ENCODE measurements around the gene ASB2.

ASB2 gene, protein sequence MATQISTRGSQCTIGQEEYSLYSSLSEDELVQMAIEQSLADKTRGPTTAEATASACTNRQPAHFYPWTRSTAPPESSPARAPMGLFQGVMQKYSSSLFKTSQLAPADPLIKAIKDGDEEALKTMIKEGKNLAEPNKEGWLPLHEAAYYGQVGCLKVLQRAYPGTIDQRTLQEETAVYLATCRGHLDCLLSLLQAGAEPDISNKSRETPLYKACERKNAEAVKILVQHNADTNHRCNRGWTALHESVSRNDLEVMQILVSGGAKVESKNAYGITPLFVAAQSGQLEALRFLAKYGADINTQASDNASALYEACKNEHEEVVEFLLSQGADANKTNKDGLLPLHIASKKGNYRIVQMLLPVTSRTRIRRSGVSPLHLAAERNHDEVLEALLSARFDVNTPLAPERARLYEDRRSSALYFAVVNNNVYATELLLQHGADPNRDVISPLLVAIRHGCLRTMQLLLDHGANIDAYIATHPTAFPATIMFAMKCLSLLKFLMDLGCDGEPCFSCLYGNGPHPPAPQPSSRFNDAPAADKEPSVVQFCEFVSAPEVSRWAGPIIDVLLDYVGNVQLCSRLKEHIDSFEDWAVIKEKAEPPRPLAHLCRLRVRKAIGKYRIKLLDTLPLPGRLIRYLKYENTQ

DNA sequence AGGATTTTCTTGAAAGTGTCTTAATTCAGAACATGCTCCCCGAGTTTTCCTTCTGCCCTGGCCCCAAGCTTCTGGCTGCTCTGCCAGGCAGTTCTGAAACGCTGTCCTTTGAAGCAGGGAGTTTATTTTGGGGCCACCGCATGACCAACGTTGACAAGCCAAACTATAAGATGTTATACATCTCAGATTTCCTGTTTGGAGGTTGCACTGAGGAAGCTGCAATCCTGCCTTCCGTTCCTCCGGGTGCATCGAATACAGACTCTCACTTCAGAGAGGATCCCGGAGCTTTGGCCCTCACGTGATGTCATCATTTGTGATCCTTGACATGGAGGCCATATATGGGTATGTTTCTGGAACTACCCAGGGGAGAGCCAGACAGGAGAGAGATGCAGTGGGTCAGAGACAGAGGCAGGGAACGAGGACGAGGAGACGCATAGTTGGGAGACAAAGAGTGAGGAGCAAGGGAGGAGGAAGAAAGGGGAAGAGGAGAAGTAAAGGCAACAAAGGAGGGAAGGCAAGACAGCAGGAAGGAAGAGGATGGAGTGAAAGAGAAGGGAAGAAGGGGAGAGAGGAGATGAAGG, at the start of gene ASB2:
Gene ASB2 (minus strand): TSS at position 94 of the 581 bp plus-strand sequence. CDS start 12,031 bp downstream, outside the sequence.
- DNase-seq (ENCODE audit: low read depth in 2 of 2): no peak

DNA sequence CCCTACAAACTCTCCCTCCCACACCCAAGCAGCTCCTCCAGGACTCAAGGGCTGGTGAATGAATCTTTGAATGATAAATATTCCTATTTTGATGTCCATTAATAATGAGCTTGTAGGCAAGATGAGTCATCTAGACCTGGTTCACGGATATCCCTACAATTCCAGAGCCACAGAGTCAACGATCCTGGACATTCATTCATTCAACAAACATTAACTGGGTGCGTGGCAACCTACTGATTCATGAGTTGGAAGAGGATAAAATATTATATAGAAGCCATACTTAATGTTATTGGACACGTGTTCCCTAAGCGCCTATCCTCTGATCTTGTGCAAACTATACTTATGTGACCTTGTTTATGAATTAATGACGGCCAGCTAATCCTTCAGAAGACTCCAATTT, 49.4 kb upstream of the ASB2 start:
- DNase-seq (ENCODE audit: low read depth in 2 of 2): no peak

DNA sequence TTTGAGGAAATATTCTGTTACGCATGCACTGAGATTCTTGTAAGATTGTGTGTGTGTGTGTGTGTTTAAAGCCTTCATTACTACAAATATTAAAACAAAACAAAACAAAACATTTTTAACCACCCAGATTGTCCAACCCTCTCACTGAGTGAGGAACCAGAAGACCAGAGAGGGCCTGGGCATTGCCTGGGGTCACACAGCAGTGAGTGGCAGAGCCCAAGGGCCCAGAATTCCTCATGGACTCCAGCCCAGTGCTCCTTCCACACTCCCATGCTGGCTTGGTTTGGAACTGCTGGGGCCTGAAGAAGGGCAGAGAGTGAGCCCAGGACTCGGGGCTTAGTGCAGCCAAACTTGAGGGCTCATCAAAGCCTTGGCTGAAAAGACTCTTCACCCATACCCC, 48.2 kb upstream of the ASB2 start:
- no peak for DNase-seq (ENCODE audit: low read depth in 2 of 2)

DNA sequence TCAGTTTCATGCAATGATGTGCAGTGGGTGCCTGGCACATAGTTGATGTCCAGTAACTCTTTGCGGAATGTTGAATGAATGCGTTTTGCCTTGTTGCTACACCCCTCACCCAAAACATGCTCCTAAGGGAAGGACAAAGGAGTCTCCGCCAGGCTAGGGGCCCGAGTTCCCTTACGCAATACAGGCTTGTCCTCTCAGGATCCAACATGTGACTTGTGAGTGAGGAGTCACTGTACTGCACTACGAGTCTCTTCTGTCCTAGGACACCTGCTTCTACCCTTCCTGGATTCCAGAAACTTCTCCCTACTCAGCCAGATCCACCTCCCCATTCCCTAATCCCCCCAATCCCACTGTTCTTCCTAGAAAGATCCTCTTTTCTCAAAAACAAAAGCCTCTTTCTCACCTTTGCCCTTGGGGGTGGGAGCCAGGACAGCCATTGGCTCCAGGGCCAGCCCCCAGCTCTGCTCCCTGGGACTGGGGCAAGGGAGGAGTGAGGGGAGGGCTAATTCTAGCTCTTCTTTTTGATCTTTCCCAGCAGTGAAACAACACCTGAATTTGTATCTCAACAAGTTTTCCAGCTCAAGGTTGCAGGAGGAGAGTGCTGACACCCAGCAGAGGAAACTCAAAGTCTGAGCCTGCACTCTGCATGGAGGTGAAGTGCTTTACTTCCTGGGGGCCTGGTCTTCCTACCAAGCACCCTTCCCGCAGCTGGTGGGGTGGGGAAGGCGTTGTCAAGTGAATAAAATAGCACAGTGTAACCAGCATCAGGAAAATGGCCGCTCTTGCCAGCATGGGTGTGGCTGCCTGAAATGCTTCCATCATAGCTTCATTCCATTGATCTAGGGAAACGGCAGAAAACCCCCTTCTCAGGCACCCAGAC, 46.4 kb upstream of the ASB2 start:
- no peak for DNase-seq (ENCODE audit: low read depth in 2 of 2)

DNA sequence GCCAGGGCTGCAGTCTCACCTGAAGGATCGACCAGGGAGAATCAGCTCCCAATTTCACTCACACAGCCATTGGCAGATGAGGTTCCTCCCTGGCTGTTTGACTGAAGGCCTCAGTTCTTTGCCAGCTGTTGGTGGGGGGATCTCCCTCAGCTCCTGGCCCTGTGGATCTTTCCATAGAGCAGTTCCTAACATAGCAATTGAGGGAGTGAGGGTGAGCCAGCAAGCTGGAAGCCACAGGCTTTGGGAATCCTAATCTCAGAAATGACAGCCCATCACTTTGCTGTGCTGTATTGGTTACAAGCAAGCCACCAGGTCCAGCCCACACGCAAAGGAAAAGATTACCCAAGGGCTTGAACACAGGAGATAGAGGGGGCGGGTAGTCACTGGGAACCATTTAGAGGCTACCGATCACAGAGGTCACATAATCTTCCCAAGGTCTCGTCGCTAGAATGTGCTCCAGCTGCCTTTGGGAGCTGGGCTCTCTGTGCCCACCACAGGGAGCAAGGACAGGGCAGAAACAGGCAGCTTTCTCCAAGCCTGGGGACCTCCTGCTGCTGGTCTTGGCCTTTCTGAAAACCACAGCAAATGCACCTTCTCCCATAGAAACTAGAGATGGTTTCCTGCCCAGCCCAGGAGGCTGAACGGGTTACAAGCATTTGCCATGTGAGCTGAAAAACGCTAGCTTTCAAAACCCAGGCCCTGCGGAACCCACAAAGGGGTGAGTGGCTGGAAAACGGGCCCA, 45.2 kb upstream of the ASB2 start:
- DNase-seq (ENCODE audit: low read depth in 2 of 2): no peak

DNA sequence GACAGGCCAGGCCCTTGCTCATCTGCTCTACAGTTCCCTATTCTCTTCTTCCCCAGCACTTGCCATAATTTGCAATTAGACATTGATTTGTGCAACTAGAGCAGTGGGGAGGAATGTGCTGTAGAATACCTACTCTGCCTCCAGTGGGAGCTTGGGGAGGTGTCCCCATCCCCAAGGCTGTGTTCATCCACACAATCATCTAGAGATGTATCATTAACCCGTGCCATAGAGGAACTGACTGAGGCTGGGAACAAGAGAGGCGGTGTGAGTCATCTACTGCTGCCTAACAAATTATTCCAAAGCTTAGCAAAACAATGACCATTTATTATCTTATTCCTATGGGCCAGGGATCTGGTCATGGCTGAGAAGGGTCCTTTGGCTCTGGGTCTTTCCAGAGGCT, 44.6 kb upstream of the ASB2 start:
- no peak for DNase-seq (ENCODE audit: low read depth in 2 of 2)

DNA sequence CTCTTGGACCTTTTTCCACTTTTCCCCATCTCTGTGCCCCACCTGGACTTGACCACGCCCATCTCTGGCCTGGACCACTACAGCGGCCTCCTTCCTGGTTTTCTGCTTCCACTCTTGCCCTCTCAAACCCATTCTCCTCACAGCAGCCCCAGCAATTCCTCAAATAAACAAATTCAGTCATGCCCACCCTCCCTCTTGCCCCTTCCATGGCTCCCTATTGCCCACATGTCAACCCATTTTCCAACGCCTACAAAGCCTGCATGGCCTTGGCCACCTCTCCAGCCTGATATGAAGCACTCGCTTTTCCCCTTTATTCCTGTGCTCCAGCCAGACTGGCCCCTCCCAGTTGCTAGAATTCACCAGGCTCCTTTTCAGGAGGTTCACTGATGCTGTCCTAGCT, 43.9 kb upstream of the ASB2 start:
- no peak for DNase-seq (ENCODE audit: low read depth in 2 of 2)

DNA sequence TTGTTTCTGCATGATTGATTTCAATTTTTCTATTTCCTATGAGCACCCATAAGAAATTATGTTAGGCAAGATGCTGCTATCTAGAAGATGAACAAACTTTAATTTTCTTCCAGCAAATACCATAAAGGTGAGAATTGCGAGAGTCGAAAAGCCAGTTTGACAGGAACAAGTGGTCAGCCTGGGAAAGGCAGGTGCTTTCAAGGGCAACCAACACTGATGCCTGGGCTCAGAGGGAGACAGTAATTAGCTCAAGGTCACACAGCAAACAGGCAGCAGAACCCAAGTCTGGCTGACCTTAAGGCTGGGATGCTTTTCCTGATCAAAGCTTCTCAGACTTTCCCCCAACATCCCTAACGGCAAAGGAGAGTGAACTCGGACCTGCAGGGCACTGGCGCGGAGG, 43.0 kb upstream of the ASB2 start:
- DNase-seq (ENCODE audit: low read depth in 2 of 2): no peak

DNA sequence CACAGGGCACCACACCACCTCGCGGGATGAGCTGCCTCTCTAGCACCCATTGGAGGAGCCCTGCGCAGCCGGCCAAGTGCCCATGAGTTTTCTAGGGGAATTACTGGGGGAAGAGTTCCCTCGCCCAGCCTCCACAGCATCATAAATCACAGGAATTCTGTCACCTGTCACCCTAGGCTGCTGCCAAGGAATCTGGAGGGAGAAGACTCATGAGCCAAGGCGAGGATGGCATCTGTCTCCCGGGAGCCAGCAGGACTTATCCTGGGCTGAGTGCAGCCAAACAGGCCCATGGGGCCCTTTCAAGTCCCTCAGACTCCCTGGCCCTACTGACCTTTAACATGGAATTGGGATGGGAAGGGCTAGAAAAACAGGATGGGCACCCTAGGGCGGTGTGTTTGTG, 41.9 kb upstream of the ASB2 start:
- no peak for DNase-seq (ENCODE audit: low read depth in 2 of 2)

DNA sequence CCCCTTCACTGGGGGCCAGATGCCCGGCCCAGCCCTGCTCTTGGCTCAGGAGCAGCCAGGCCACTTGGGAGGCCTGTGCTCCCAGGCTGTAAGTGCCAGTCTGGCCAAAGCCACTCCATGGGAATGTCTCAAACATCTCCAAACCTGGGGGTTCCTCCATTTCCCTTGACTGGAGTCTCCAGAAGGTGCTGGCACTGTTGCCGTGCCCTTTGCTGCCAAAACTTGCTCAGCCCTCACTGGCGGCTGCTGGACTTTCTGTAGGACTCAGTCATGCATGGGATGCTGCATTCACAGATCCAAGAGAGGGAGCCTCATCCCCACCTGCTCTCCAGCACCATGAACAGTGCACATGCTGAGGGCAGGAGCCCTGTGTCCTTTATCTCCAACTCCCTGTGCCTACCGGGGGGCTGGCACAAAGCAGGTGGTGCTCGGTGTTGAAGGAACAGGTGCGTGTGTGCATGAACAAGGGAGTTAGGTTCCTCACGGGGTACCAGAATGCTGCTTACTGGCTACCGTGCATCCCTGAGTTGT, 40.1 kb upstream of the ASB2 start:
- DNase-seq (ENCODE audit: low read depth in 2 of 2): no peak

DNA sequence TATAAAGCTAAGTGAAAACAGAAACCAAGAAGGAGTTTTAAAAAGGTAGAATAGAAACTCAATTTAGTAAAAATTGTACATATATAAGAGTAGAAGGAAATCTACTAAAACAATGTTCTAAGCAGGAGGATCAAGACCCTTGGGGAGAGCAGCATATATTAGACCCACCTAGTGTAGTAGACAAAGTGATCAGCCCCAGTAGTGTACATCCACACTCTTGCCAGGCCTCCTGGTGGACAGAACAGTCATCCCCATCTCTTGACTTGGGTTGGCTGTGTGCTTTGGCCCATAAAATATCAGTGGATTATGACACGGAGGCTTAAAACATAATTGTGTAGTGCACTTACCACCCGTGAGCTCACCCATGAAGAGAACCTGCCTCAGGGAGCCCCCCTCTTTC, 38.9 kb upstream of the ASB2 start:
- no peak for DNase-seq (ENCODE audit: low read depth in 2 of 2)

DNA sequence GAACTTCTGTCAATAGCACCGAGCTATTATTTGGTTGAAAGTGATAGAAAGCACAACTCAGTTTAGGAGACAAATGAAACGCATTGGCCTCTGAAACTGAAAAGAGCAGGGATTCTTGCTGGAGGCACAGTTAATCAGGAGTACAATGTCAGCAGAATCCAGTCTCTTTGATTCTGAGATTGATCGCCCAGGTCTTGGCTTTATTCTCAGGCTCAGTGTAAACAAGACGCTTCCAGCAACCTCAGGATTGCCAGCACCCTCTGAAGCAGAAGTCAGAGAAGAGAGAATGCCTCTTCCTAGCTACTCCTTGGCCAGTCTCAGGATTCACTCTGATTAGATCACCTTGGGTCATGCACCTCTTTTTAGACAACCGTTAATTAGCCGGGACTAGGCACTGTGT, 38.0 kb upstream of the ASB2 start:
- no peak for DNase-seq (ENCODE audit: low read depth in 2 of 2)

DNA sequence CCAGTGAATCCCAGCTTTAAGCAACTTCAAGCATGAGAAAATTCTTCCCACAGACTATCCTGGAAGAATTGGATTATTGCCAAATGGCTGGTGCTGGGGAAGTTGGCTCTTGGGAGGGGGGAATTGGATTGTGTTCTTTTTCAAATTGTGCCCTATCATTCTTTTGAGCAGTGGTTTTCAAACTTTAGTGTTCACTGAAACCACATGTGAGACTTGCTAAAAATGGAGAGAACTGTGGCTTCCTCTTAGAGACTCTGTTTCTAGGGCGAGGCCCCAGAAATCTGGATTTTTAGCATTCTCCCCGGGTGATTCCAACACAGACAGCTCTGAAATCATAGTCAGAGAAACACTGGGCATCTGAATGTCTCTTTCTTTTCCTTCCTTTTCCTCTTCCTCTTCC, 35.4 kb upstream of the ASB2 start:
- DNase-seq (ENCODE audit: low read depth in 2 of 2): no peak

DNA sequence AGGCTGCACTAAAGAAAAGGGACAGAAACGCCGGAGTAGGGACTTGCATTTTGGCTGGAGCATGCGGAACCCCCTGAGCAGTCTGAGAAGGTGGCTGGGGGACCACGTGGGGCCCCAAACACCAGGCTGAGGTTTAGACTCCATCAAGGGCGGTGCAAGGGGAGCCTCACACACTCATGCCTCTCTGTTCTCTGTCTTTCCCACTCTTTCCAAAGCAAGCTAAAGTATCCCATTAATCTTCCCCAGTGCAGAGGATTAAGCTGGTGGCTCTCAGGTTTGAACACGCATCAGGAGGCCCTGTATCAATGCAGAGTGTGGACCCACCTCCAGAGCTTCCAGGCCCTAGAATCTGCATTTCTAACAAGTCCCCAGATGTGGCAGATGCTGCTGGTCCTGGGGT, 34.3 kb upstream of the ASB2 start:
- no peak for DNase-seq (ENCODE audit: low read depth in 2 of 2)

DNA sequence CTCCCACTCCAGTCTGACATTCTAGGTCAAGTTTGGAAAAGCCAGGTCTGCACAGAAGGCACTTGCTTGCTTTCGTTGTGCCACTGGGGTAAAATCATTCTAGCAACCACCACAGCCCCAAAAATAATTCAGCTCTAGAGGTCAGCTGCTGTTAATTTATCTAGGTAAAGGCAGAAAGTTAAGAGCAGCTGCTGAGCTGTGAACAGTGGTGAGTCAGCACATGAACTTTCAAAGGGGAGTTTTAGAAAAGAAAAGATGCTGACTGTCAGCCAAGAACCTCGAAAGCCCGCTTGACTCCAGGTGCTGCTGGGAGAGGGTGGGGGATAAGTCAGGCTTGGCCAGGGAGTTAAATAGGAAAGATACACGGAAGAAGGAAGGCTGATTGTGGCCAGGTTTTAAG, 33.4 kb upstream of the ASB2 start:
- no peak for DNase-seq (ENCODE audit: low read depth in 2 of 2)

DNA sequence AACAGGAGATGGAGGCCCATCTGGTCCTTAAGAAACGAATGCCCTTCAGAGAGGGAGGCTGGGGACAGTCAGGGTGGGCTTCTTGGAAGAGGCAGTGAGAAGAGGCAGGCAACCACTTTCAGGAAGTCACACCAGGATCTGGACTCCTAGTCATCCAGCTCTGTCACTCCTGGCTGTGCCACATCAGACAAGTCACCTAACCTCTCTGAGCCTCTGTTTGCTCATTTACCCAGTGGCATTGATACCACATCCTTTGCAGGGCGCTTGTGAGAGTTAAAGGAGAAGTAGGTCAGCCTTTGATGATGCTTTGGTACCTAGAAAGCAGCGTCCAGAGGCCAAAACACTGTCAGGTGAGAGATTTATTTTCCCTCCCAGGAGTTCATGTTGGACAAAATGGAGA, 31.9 kb upstream of the ASB2 start:
- DNase-seq (ENCODE audit: low read depth in 2 of 2): no peak

DNA sequence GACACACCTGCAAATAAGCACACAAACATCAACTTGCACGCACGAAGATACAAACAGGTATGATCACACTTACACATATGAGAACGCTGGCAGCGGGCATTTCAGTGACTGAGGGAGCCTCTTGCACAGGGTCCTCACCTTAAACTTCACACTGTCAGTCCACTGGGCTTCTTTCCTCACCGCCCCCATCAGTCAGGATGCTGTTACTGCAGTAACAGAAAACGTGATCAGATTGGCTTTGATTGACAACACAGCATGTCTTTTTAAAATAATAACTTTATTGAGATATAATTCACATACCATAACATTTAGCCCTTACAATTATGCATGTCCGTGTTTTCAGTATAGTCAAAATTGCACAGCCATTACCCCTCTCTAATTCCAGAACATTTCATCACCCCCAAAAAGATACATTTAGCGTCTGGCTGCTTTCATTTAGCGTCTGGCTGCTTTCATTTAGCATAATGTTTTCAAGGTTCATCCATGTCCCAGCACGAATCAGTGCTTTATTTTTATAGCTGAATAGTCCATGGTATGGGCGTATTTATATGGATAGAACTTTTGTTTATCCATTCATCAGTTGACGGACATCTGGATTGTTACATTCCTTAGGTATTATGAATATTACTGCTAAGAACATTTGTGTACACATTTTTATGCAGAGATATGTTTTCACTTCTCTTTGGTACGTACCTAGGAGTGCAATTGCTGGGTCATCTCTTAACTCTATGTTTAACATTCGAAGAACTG, 29.1 kb upstream of the ASB2 start:
- DNase-seq (ENCODE audit: low read depth in 2 of 2): no peak

DNA sequence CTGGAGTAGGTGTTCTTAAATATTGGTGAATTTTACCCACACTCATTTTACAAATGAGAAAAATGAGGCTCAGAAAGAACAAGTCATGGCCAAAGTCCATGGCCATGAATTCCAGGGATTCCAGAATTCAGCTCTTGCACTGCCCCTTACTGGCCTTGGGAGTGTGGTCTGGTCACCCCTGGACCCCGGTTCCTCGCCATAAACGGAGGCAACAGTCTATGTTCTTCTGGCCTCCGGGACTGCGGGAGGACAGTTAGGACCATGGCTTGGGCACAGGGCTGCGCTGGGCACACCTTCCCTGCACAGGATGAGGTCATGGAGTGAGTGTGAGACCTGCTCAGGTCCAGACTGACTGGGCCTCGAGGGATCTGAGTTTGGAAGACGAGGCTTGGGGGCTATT, 27.6 kb upstream of the ASB2 start:
- no peak for DNase-seq (ENCODE audit: low read depth in 2 of 2)

DNA sequence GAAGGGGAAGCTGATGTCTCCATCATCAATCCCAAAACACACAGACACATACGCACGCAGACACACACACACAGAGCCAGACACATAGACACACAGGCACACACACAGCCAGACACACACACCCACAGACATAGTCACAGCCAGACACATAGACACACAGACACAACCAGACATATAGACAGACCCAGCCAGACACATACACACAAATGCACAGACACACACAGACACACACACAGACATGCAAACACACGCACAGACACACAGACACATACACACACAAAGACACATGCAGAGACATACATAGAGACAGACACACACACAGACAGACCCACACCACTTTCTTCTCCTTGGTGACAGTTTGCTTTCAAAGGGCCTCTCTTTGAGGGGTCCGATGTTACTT, 27.0 kb upstream of the ASB2 start:
- no peak for DNase-seq (ENCODE audit: low read depth in 2 of 2)
